ENCODE results near the gene SLC66A3. TPM values are rescaled to one million over a fixed set of nuclear protein-coding genes. Genes with fewer than 3 reads are reported as not detected.

SLC66A3 gene
- 5.0 and 6.1 TPM in 2 replicates for total RNA-seq (2014; rRNA removed; shearing (Covaris generic))

GRCh38 chr2:11155381-11156035 lies at the start of gene SLC66A3:
TSS of gene SLC66A3 (plus strand) at chr2:11155467. CDS start at chr2:11155547, 80 bp downstream.
- Histone ChIP-seq H3K27ac (peak within 1 kb of the TSS; percentile 87), H3K4me3 (peak within 1 kb of the TSS; percentile 66), H3K27me3 (no peaks in the 10 kb centered on the region), H3K36me3 (no peaks in the 10 kb centered on the region), H3K9me3 (replicated peaks) (no peaks in the 10 kb centered on the region), H3K4me1 (peaks cover 4% of the 10 kb centered on the region; the same call in 1 of the 2 replicates)
- peak; percentile 88 to 91 for DNase-seq

- H3K27me3 ChIP-seq: no peaks in the 10 kb centered on the region; the same call in 1 of the 2 replicates
- no peak overlapping the region for H3K4me3 ChIP-seq
- H3K4me1 ChIP-seq: no peaks in the 10 kb centered on the region
- no peaks in the 10 kb centered on the region for H3K36me3 ChIP-seq
- H3K9me3 ChIP-seq (replicated peaks): no peaks in the 10 kb centered on the region
- no peak for DNase-seq
- H3K27ac ChIP-seq: no peak overlapping the region
These were observed 46.3 kb upstream of the SLC66A3 start for GRCh38 chr2:11109002-11109401.

GRCh38 chr2:11112870-11113428 lies 42.3 kb upstream of the SLC66A3 start:
- H3K27ac ChIP-seq: no peak overlapping the region
- no peaks in the 10 kb centered on the region for H3K4me1 ChIP-seq
- H3K36me3 ChIP-seq: no peaks in the 10 kb centered on the region
- H3K9me3 ChIP-seq (replicated peaks): no peaks in the 10 kb centered on the region
- no peaks in the 10 kb centered on the region; the same call in none of the 2 replicates for H3K27me3 ChIP-seq
- H3K4me3 ChIP-seq: no peak overlapping the region
- DNase-seq: no peak

GRCh38 chr2:11117776-11118175 lies 37.5 kb upstream of the SLC66A3 start:
- peaks cover 5% of the 10 kb centered on the region; the same call in 1 of the 2 replicates for H3K27me3 ChIP-seq
- H3K27ac ChIP-seq: no peak overlapping the region
- no peaks in the 10 kb centered on the region for H3K9me3 ChIP-seq (replicated peaks)
- H3K4me3 ChIP-seq: no peak overlapping the region
- DNase-seq: no peak
- H3K36me3 ChIP-seq: no peaks in the 10 kb centered on the region
- H3K4me1 ChIP-seq: no peaks in the 10 kb centered on the region

- Histone ChIP-seq H3K9me3 (replicated peaks) (no peaks in the 10 kb centered on the region), H3K27ac (no peak overlapping the region), H3K4me3 (no peak overlapping the region), H3K36me3 (no peaks in the 10 kb centered on the region), H3K27me3 (peaks cover 7% of the 10 kb centered on the region; the same call in 1 of the 2 replicates), H3K4me1 (no peaks in the 10 kb centered on the region)
- DNase-seq: no peak
These were observed 36.5 kb upstream of the SLC66A3 start for GRCh38 chr2:11118761-11119160.

GRCh38 chr2:11121099-11121822 lies 34.0 kb upstream of the SLC66A3 start:
- no peaks in the 10 kb centered on the region for H3K36me3 ChIP-seq
- no peaks in the 10 kb centered on the region for H3K9me3 ChIP-seq (replicated peaks)
- H3K4me3 ChIP-seq: no peak overlapping the region
- no peak for DNase-seq
- H3K27me3 ChIP-seq: peaks cover 20% of the 10 kb centered on the region; the same call in 1 of the 2 replicates
- H3K27ac ChIP-seq: no peak overlapping the region
- H3K4me1 ChIP-seq: no peaks in the 10 kb centered on the region

- no peak for DNase-seq
- Histone ChIP-seq H3K9me3 (replicated peaks) (no peaks in the 10 kb centered on the region), H3K36me3 (no peaks in the 10 kb centered on the region), H3K4me3 (no peak overlapping the region), H3K27me3 (peaks cover 20% of the 10 kb centered on the region; the same call in 1 of the 2 replicates), H3K4me1 (no peaks in the 10 kb centered on the region), H3K27ac (no peak overlapping the region)
These were observed 33.5 kb upstream of the SLC66A3 start for GRCh38 chr2:11121823-11122155.

GRCh38 chr2:11122380-11122779 lies 32.9 kb upstream of the SLC66A3 start:
- Histone ChIP-seq H3K27me3 (peaks cover 20% of the 10 kb centered on the region; the same call in 1 of the 2 replicates), H3K9me3 (replicated peaks) (no peaks in the 10 kb centered on the region), H3K4me3 (no peak overlapping the region), H3K27ac (no peak overlapping the region), H3K36me3 (no peaks in the 10 kb centered on the region), H3K4me1 (no peaks in the 10 kb centered on the region)
- no peak for DNase-seq

- peaks cover 20% of the 10 kb centered on the region; the same call in 1 of the 2 replicates for H3K27me3 ChIP-seq
These were observed 32.1 kb upstream of the SLC66A3 start for GRCh38 chr2:11123001-11123809.

GRCh38 chr2:11123856-11124759 lies 31.2 kb upstream of the SLC66A3 start:
- no peaks in the 10 kb centered on the region for H3K36me3 ChIP-seq
- no peak overlapping the region for H3K27ac ChIP-seq
- no peaks in the 10 kb centered on the region for H3K9me3 ChIP-seq (replicated peaks)
- H3K4me1 ChIP-seq: no peaks in the 10 kb centered on the region
- H3K4me3 ChIP-seq: no peak overlapping the region
- peaks cover 20% of the 10 kb centered on the region; the same call in 1 of the 2 replicates for H3K27me3 ChIP-seq
- DNase-seq: peak; percentile 52 to 70

More at GRCh38 chr2:11123001-11123809, 32.1 kb upstream of the SLC66A3 start:
- no peaks in the 10 kb centered on the region for H3K36me3 ChIP-seq
- no peak overlapping the region for H3K27ac ChIP-seq
- H3K4me1 ChIP-seq: no peaks in the 10 kb centered on the region
- DNase-seq: no peak
- no peaks in the 10 kb centered on the region for H3K9me3 ChIP-seq (replicated peaks)
- H3K4me3 ChIP-seq: no peak overlapping the region

GRCh38 chr2:11124760-11125068 lies 30.6 kb upstream of the SLC66A3 start:
- Histone ChIP-seq H3K36me3 (no peaks in the 10 kb centered on the region), H3K4me3 (no peak overlapping the region), H3K27me3 (peaks cover 20% of the 10 kb centered on the region; the same call in 1 of the 2 replicates), H3K9me3 (replicated peaks) (no peaks in the 10 kb centered on the region), H3K27ac (no peak overlapping the region), H3K4me1 (no peaks in the 10 kb centered on the region)
- DNase-seq: no peak

GRCh38 chr2:11127761-11128160 lies 27.5 kb upstream of the SLC66A3 start:
- H3K4me3 ChIP-seq: no peak overlapping the region
- DNase-seq: no peak
- H3K27ac ChIP-seq: no peak overlapping the region
- H3K27me3 ChIP-seq: peaks cover 14% of the 10 kb centered on the region; the same call in 1 of the 2 replicates
- no peaks in the 10 kb centered on the region for H3K9me3 ChIP-seq (replicated peaks)
- H3K4me1 ChIP-seq: no peaks in the 10 kb centered on the region
- no peaks in the 10 kb centered on the region for H3K36me3 ChIP-seq

GRCh38 chr2:11128243-11128951 lies 26.9 kb upstream of the SLC66A3 start:
- no peaks in the 10 kb centered on the region for H3K9me3 ChIP-seq (replicated peaks)
- no peak for DNase-seq
- H3K4me1 ChIP-seq: no peaks in the 10 kb centered on the region; the same call in 1 of the 2 replicates
- H3K36me3 ChIP-seq: no peaks in the 10 kb centered on the region
- peaks cover 14% of the 10 kb centered on the region; the same call in 1 of the 2 replicates for H3K27me3 ChIP-seq
- no peak overlapping the region for H3K4me3 ChIP-seq
- no peak overlapping the region for H3K27ac ChIP-seq

All from SJCRH30 (cell line).